ENCODE data around the gene FANCC.

GRCh38 chr9:95230046-95230445, 87.5 kb downstream of the FANCC start:
- TF ChIP-seq CTCF (IDR thresholded peaks at IDR 0.05): no peak
- TF ChIP-seq POLR2A (IDR thresholded peaks at IDR 0.05): no peak
